Loucy (cell line): Measurements from ENCODE around the gene WDSUB1.

ENCODE experiments used
- CTCF ChIP-seq: fragments of 200-600 bp; sonication (generic); conservative IDR thresholded peaks from 2 replicates; pipeline ENCODE4 v1.5.1; 2014; ENCODE audit warnings: mild to moderate bottlenecking, antibody characterized with exemption, low read length
- EZH2phosphoT487 ChIP-seq: fragments of 200-600 bp; IDR thresholded peaks from 2 replicates; pipeline ENCODE4 v1.6.1; 2018; ENCODE audit warnings: antibody characterized with exemption, mild to moderate bottlenecking, moderate library complexity, borderline replicate concordance

GRCh38 chr2:159266554-159266953 is 19.9 kb downstream of the WDSUB1 start:
- TF ChIP-seq CTCF (no peak), EZH2phosphoT487 (no peak)
